ENCODE results near the gene STX8.

Gene STX8

GRCh38 chr17:9286434-9286833, 289.2 kb downstream of the STX8 start:
- Histone ChIP-seq H3K4me2 (ENCODE audit: low read length) (peak overlapping the region; percentile 92), H2AFZ (ENCODE audit: low read depth, low read length) (peak overlapping the region; percentile 42; the same call in 1 of the 2 replicates)

GRCh38 chr17:9285602-9286427, 289.8 kb downstream of the STX8 start:
- Histone ChIP-seq H3K4me3 (ENCODE audit: low read length) (peak overlapping the region; percentile 65), H3K36me3 (replicated peaks; ENCODE audit: low read depth, low read length) (peaks cover 5% of the 10 kb centered on the region), H4K20me1 (ENCODE audit: insufficient read depth, low read length) (no peaks in the 10 kb centered on the region), H3K4me1 (ENCODE audit: low read length) (peaks cover 45% of the 10 kb centered on the region), H3K27ac (ENCODE audit: low read length) (peak overlapping the region; percentile 31; the same call in 1 of the 2 replicates), H3K27me3 (ENCODE audit: low read depth, low read length) (no peaks in the 10 kb centered on the region), H3K9me3 (ENCODE audit: insufficient read depth, low read length) (no peaks in the 10 kb centered on the region), H2AFZ (ENCODE audit: low read depth, low read length) (peak overlapping the region; percentile 42; the same call in 1 of the 2 replicates), H3K4me2 (ENCODE audit: low read length) (peak overlapping the region; percentile 92), H3K79me2 (ENCODE audit: low read length) (no peaks in the 10 kb centered on the region), H3K9ac (ENCODE audit: low read length) (peak overlapping the region; percentile 55)
- TF ChIP-seq EZH2phosphoT487 (IDR thresholded peaks at IDR 0.05; ENCODE audit: low read depth) = no peak
- no peak for TF ChIP-seq CTCF (IDR thresholded peaks at IDR 0.05; ENCODE audit: low read depth, low read length)

More at GRCh38 chr17:9286434-9286833, 289.2 kb downstream of the STX8 start:
- Histone ChIP-seq H3K27me3 (ENCODE audit: low read depth, low read length) (no peaks in the 10 kb centered on the region), H3K9ac (ENCODE audit: low read length) (peak overlapping the region; percentile 55), H3K4me1 (ENCODE audit: low read length) (peaks cover 48% of the 10 kb centered on the region), H3K79me2 (ENCODE audit: low read length) (no peaks in the 10 kb centered on the region), H3K27ac (ENCODE audit: low read length) (peak overlapping the region; percentile 31; the same call in 1 of the 2 replicates), H4K20me1 (ENCODE audit: insufficient read depth, low read length) (no peaks in the 10 kb centered on the region), H3K4me3 (ENCODE audit: low read length) (peak overlapping the region; percentile 65), H3K36me3 (replicated peaks; ENCODE audit: low read depth, low read length) (peaks cover 5% of the 10 kb centered on the region), H3K9me3 (ENCODE audit: insufficient read depth, low read length) (no peaks in the 10 kb centered on the region)
- TF ChIP-seq EZH2phosphoT487 (IDR thresholded peaks at IDR 0.05; ENCODE audit: low read depth) (no peak), CTCF (IDR thresholded peaks at IDR 0.05; ENCODE audit: low read depth, low read length) (no peak)

- H3K9me3 ChIP-seq (ENCODE audit: insufficient read depth, low read length) = no peaks in the 10 kb centered on the region
- no peak overlapping the region for H2AFZ ChIP-seq (ENCODE audit: low read depth, low read length)
- no peak for TF ChIP-seq EZH2phosphoT487 (IDR thresholded peaks at IDR 0.05; ENCODE audit: low read depth)
- no peak for TF ChIP-seq CTCF (IDR thresholded peaks at IDR 0.05; ENCODE audit: low read depth, low read length)
- H4K20me1 ChIP-seq (ENCODE audit: insufficient read depth, low read length) = no peaks in the 10 kb centered on the region
- H3K27me3 ChIP-seq (ENCODE audit: low read depth, low read length) = no peaks in the 10 kb centered on the region
- peak overlapping the region; percentile 92; the same call in 1 of the 2 replicates for H3K4me2 ChIP-seq (ENCODE audit: low read length)
- H3K79me2 ChIP-seq (ENCODE audit: low read length) = no peaks in the 10 kb centered on the region
- no peak overlapping the region for H3K27ac ChIP-seq (ENCODE audit: low read length)
- no peak overlapping the region for H3K4me3 ChIP-seq (ENCODE audit: low read length)
- H3K9ac ChIP-seq (ENCODE audit: low read length) = no peak overlapping the region
- peaks cover 36% of the 10 kb centered on the region for H3K4me1 ChIP-seq (ENCODE audit: low read length)
- peaks cover 5% of the 10 kb centered on the region for H3K36me3 ChIP-seq (replicated peaks; ENCODE audit: low read depth, low read length)
These were observed 290.7 kb downstream of the STX8 start for GRCh38 chr17:9284884-9285283.

- Histone ChIP-seq H3K79me2 (ENCODE audit: low read length) (no peaks in the 10 kb centered on the region), H3K9me3 (ENCODE audit: insufficient read depth, low read length) (no peaks in the 10 kb centered on the region), H4K20me1 (ENCODE audit: insufficient read depth, low read length) (no peaks in the 10 kb centered on the region), H2AFZ (ENCODE audit: low read depth, low read length) (no peak overlapping the region), H3K27ac (ENCODE audit: low read length) (no peak overlapping the region), H3K36me3 (replicated peaks; ENCODE audit: low read depth, low read length) (peaks cover 2% of the 10 kb centered on the region), H3K4me1 (ENCODE audit: low read length) (peaks cover 26% of the 10 kb centered on the region), H3K4me2 (ENCODE audit: low read length) (no peak overlapping the region), H3K4me3 (ENCODE audit: low read length) (no peak overlapping the region), H3K27me3 (ENCODE audit: low read depth, low read length) (no peaks in the 10 kb centered on the region), H3K9ac (ENCODE audit: low read length) (no peak overlapping the region)
- no peak for TF ChIP-seq EZH2phosphoT487 (IDR thresholded peaks at IDR 0.05; ENCODE audit: low read depth)
- no peak for TF ChIP-seq CTCF (IDR thresholded peaks at IDR 0.05; ENCODE audit: low read depth, low read length)
These were observed 291.7 kb downstream of the STX8 start for GRCh38 chr17:9283909-9284308.
